Measurements from ENCODE around the gene HES7. TPM values are rescaled to one million over a fixed set of nuclear protein-coding genes. Genes with fewer than 3 reads are reported as not detected.
A peak's percentile ranks its signal among the peaks of the same experiment; 100 is the strongest.

The HES7 gene
- total RNA-seq, 1 experiment from 2014 or later, result 3.1 TPM

- TF ChIP-seq SOX15 (CRISPR knock-in tag; IDR thresholded peaks at IDR 0.05) (no peak), ERG (CRISPR knock-in tag; IDR thresholded peaks at IDR 0.05) (no peak), STAT6 (CRISPR knock-in tag; conservative IDR thresholded peaks at IDR 0.05; ENCODE audit: low read depth) (no peak), E2F4 (CRISPR knock-in tag; IDR thresholded peaks at IDR 0.05; ENCODE audit: borderline replicate concordance, low read depth) (peak; percentile 75), TCF7 (CRISPR knock-in tag; IDR thresholded peaks at IDR 0.05; ENCODE audit: low read depth) (no peak), MAX (CRISPR knock-in tag; IDR thresholded peaks at IDR 0.05) (peak; percentile 92), E2F1 (CRISPR knock-in tag; IDR thresholded peaks at IDR 0.05) (no peak), ZNF232 (CRISPR knock-in tag; IDR thresholded peaks at IDR 0.05) (no peak), TP53 (CRISPR knock-in tag; IDR thresholded peaks at IDR 0.05) (no peak; the same call in 1 of the 2 replicates), GTF2I (CRISPR knock-in tag; conservative IDR thresholded peaks at IDR 0.05) (no peak), ZNF317 (CRISPR knock-in tag; IDR thresholded peaks at IDR 0.05; ENCODE audit: borderline replicate concordance, low read depth) (no peak), JAZF1 (CRISPR knock-in tag; IDR thresholded peaks at IDR 0.05) (no peak), ZNF416 (CRISPR knock-in tag; IDR thresholded peaks at IDR 0.05) (no peak), ZNF532 (CRISPR knock-in tag; IDR thresholded peaks at IDR 0.05; ENCODE audit: borderline replicate concordance) (no peak), ZNF219 (CRISPR knock-in tag; IDR thresholded peaks at IDR 0.05; ENCODE audit: borderline replicate concordance) (peak; percentile 79; the same call in 1 of the 2 replicates), CREM (CRISPR knock-in tag; IDR thresholded peaks at IDR 0.05) (no peak), AR (CRISPR knock-in tag; IDR thresholded peaks at IDR 0.05) (no peak), TEAD4 (CRISPR knock-in tag; IDR thresholded peaks at IDR 0.05) (no peak), NFATC4 (CRISPR knock-in tag; IDR thresholded peaks at IDR 0.05) (no peak), ZSCAN18 (CRISPR knock-in tag; IDR thresholded peaks at IDR 0.05) (no peak), IRF2 (CRISPR knock-in tag; IDR thresholded peaks at IDR 0.05; ENCODE audit: borderline replicate concordance, low read depth) (no peak), ZNF512 (CRISPR knock-in tag; IDR thresholded peaks at IDR 0.05; ENCODE audit: borderline replicate concordance) (no peak)
Observed at GRCh38 chr17:8152112-8152775, 28.3 kb upstream of the HES7 start, which contains the start of gene PER1 (continued).
